HG02884 (cell line): ENCODE measurements around the gene PLXNA4.

Experiments
- ATAC-seq: cut with Tn5 transposase; IDR thresholded peaks from one replicate; pipeline ENCODE4 v1.9.1; 2021; ENCODE audit warnings: mild to moderate bottlenecking, moderate library complexity; ENCODE audit not compliant: unreplicated experiment

PLXNA4 gene

GRCh38 chr7:132592936-132593335 is 16.7 kb upstream of the PLXNA4 start:
- no peak for ATAC-seq

DNA sequence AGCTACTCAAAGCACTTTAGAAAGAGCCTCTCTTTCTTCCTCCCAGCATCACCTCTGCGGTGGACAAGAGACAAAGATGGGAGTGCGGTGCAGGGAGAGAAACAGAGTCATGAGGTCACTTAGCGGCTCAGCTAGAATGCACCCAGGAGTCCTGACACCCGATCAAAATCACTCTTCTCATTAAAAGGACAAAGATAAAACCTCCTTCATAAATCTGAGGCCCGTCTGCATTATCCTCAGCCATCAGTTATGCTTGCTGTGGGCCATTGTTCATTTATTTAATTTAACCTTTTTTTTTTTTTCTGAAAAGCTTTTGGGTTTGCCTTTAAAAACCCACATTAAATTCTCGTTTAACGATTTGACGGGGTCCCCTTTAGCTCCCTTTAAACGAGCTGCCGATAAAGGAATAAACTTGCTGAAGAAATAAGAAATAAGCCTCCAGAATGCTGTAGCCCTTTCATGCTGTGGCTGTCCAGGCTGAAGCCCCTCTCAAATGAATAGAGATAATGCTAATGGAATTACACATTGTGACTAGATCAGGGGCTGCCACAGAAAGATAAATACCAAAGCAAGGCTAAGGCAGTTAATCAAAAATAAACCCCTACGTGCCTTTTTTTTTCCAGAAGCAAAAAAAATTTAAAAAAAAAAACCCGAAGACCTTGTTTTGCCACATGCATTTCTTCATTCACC is 16.1 kb upstream of the PLXNA4 start:
- ATAC-seq = no peak

DNA sequence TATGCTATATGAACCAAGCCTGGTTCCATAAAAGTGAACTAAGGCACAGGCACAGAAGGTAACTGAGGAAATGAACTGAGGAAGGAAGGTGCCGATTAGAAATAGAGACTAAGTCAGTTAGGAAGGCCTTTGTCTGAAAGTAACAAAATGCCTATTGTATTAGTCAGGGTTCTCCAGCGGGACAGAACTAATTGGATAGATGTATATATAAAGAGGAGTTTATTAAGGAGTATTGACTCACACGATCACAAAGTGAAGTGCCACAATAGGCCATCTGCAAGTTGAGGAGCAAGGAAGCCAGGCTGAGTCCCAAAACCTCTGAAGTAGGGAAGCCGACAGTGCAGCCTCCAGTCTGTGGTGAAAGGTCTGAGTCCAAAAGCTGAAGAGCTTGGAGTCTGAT is 13.9 kb upstream of the PLXNA4 start:
- ATAC-seq = no peak

DNA sequence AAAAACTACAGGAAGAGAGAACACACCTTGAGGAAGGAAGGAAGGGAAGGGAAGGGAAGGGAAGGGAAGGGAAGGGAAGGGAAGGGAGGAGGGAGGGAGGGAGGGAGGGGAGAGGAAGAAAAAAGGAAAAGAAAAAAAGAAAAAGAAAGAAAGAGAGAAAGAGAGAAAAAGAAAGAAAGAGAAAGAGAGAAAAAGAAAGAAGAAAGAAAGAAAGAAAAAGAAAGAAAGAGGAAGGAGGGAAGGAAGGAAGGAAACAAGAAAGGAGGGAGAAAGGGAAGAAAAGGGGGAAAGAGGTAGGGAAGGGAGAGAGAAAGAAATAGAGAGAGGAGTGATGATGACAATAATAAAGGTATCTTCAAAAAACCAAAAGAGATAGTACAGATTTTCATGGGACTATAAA is 12.3 kb upstream of the PLXNA4 start:
- no peak for ATAC-seq

DNA sequence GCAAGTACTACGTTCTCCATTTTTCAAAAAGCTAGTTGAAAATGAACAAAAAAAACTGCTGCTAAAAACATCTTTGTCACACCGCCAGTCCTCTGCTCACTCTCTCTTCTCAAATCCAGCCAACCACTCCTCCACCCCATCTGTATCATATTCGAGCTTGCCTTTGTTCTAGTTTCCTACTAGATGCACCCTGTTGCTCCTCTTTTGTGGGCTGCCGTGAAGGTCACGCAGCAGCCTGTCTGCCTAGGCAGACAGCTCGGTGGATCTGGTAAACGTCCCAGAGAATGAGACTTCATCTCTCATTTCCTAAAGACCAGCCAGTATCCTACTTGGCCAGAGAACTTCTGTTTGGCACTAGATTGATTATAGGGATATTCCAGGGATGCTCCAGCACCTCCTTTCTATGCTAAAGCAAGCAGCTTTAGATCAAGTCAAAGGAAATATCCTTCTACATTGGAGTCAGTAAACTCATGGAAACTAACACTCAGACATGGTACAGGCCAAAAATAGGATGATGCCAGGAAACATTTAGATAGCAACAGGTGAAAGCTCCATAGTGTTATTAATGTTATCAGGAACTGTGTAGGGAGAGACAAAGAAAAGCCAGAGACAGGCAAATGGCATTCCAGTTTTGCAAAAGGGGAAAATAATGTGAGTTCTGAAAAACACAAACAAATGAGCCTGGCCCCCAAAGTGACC is 8.7 kb upstream of the PLXNA4 start:
- ATAC-seq = no peak

GRCh38 chr7:132581431-132581830 is 5.2 kb upstream of the PLXNA4 start:
- ATAC-seq = no peak

GRCh38 chr7:132580717-132581285 is 4.5 kb upstream of the PLXNA4 start:
- no peak for ATAC-seq

GRCh38 chr7:132580277-132580676 is 4.0 kb upstream of the PLXNA4 start:
- no peak for ATAC-seq

GRCh38 chr7:132579260-132579899 is 3.1 kb upstream of the PLXNA4 start:
- no peak for ATAC-seq

GRCh38 chr7:132578826-132579225 is 2.6 kb upstream of the PLXNA4 start:
- no peak for ATAC-seq

- ATAC-seq = no peak
Observed at GRCh38 chr7:132578050-132578370, 1.7 kb upstream of the PLXNA4 start.

- no peak for ATAC-seq
Observed at GRCh38 chr7:132577206-132578049, 1.2 kb upstream of the PLXNA4 start.

GRCh38 chr7:132576721-132577085 is 433 bp upstream of the PLXNA4 start:
- no peak for ATAC-seq

GRCh38 chr7:132575419-132575981 is 770 bp downstream of the PLXNA4 start:
- ATAC-seq = no peak

GRCh38 chr7:132574223-132574622 is 2.0 kb downstream of the PLXNA4 start:
- ATAC-seq = no peak

- ATAC-seq = no peak
Observed at GRCh38 chr7:132573251-132573955, 2.9 kb downstream of the PLXNA4 start.

- no peak for ATAC-seq
Observed at GRCh38 chr7:132572526-132572925, 3.7 kb downstream of the PLXNA4 start.

DNA sequence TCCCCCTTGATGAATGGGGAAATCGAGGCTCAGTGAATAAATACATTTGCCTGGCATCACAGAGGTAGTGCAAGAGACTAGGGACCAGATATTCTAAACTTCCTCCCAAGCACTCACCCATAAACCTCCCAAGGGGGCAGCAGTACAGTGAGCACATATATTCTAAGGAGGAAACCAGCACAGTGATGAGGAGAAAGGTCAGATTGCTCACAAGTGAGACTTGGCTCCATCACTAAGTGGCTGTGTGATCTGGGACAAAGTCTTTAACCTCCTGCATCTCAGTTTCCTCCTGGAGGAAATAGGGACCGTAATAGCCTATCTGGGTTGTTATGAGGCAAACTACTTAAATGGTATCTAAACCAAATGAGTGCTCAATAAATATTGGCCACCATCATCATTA is 4.3 kb downstream of the PLXNA4 start:
- no peak for ATAC-seq

GRCh38 chr7:132569884-132570614 is 6.2 kb downstream of the PLXNA4 start:
- no peak for ATAC-seq

GRCh38 chr7:132568962-132569361 is 7.3 kb downstream of the PLXNA4 start:
- ATAC-seq = no peak
